Cardiac muscle cell (in vitro differentiated cells and primary cell): Measurements from ENCODE around the gene SND1. TPM values are rescaled to one million over a fixed set of nuclear protein-coding genes. Genes with fewer than 3 reads are reported as not detected.

Experiments used
- DNase-seq, 2 donors: peaks; one replicate each; pipeline versions ENCODE4 v3.0.0 to v3.0.0-alpha.2; 2010 to 2017; ENCODE audit warnings: low read depth in 1 of 2, low spot score in 1 of 2
- H3K27ac ChIP-seq: fragments of 200-600 bp; sonication (generic); 2 replicates; pipeline ENCODE4 v1.5.1; 2016
- H3K27me3 ChIP-seq: fragments of 200-600 bp; sonication (generic); 2 replicates; pipeline ENCODE4 v1.6.0; 2016; ENCODE audit warnings: control low read depth
- H3K36me3 ChIP-seq: fragments of 200-600 bp; sonication (generic); 2 replicates; pipeline ENCODE4 v1.5.1; 2016; ENCODE audit warnings: control low read depth
- H3K4me1 ChIP-seq: fragments of 200-600 bp; sonication (generic); 2 replicates; pipeline ENCODE4 v1.8.1; 2017; ENCODE audit warnings: low read depth, mild to moderate bottlenecking, mixed run types
- H3K4me3 ChIP-seq: fragments of 200-600 bp; sonication (generic); 2 replicates; pipeline ENCODE4 v1.5.1; 2016; ENCODE audit warnings: mild to moderate bottlenecking
- H3K9me3 ChIP-seq: fragments of 200-600 bp; sonication (generic); 2 replicates; pipeline ENCODE4 v1.5.1; 2017; ENCODE audit warnings: low read depth, mild to moderate bottlenecking, control low read depth
- polyA plus RNA-seq: library from polyadenylated mRNA; unstranded; fragments of >200 nt; fragmentation: Nextera tagmentation; extraction: Ambion mirVana; gene quantifications from 2 replicates; pipeline ENCODE4 v1.2.1, GENCODE V29; 2016
- total RNA-seq: library from RNA; depleted of rRNA; stranded (reverse); fragments of >200 nt; gene quantifications from 2 replicates; pipeline ENCODE4 v1.2.3, GENCODE V29; 2016
- TF ChIP-seq, protein P1 (sequence below): IDR thresholded peaks from 2 replicates; pipeline ENCODE4 v1.5.1; 2012; ENCODE audit warnings: low read depth, mild to moderate bottlenecking, low read length

Gene SND1
- total and polyA plus RNA-seq, 2 experiments from 2014 or later, result 114 to 172 TPM

DNA sequence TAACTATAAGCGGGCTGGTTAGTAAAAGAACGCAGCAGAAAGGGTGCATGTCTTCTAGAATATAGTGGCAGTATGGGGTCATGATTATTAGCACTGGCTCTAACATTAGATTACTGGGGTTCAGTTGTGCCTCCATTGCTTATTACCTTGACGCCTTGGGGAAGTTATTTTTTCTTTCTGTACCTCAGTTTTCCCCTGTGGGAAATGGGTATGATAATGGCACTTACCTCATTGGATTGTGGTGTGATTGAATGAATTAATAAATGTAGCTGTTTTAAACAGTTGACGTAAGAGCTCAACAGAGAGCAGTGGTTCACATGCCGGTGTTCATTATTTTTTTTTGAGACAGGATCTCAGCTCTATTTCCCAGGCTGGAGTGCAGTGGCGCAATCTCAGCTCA is 262.7 kb downstream of the SND1 start:
- DNase-seq, result no peak
- Histone ChIP-seq H3K27me3 (no peaks in the 10 kb centered on the region), H3K4me3 (no peak overlapping the region), H3K27ac (no peak overlapping the region), H3K4me1 (peaks cover 13% of the 10 kb centered on the region), H3K9me3 (no peaks in the 10 kb centered on the region), H3K36me3 (no peaks in the 10 kb centered on the region)
- TF ChIP-seq, protein P1, sequence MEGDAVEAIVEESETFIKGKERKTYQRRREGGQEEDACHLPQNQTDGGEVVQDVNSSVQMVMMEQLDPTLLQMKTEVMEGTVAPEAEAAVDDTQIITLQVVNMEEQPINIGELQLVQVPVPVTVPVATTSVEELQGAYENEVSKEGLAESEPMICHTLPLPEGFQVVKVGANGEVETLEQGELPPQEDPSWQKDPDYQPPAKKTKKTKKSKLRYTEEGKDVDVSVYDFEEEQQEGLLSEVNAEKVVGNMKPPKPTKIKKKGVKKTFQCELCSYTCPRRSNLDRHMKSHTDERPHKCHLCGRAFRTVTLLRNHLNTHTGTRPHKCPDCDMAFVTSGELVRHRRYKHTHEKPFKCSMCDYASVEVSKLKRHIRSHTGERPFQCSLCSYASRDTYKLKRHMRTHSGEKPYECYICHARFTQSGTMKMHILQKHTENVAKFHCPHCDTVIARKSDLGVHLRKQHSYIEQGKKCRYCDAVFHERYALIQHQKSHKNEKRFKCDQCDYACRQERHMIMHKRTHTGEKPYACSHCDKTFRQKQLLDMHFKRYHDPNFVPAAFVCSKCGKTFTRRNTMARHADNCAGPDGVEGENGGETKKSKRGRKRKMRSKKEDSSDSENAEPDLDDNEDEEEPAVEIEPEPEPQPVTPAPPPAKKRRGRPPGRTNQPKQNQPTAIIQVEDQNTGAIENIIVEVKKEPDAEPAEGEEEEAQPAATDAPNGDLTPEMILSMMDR, result no peak

- TF ChIP-seq, protein P1, result no peak
- H3K4me3 ChIP-seq, result no peak overlapping the region
- H3K27ac ChIP-seq, result no peak overlapping the region
These were observed 264.7 kb downstream of the SND1 start for GRCh38 chr7:127916735-127917134.

GRCh38 chr7:127918130-127918529 is 266.1 kb downstream of the SND1 start:
- DNase-seq, result no peak
- Histone ChIP-seq H3K9me3 (no peaks in the 10 kb centered on the region), H3K27ac (no peak overlapping the region), H3K27me3 (no peaks in the 10 kb centered on the region), H3K36me3 (no peaks in the 10 kb centered on the region), H3K4me1 (peaks cover 7% of the 10 kb centered on the region), H3K4me3 (no peak overlapping the region)
- TF ChIP-seq, protein P1, result no peak

More at GRCh38 chr7:127916735-127917134, 264.7 kb downstream of the SND1 start:
- Histone ChIP-seq H3K9me3 (no peaks in the 10 kb centered on the region), H3K36me3 (no peaks in the 10 kb centered on the region), H3K27me3 (no peaks in the 10 kb centered on the region), H3K4me1 (peaks cover 13% of the 10 kb centered on the region)
- no peak for DNase-seq

GRCh38 chr7:127920787-127921438 is 268.9 kb downstream of the SND1 start:
- peak in 1 of 2 donors; percentile 69 for DNase-seq
- no peaks in the 10 kb centered on the region for H3K9me3 ChIP-seq
- H3K27me3 ChIP-seq, result no peaks in the 10 kb centered on the region
- H3K4me3 ChIP-seq, result no peak overlapping the region
- H3K27ac ChIP-seq, result no peak overlapping the region
- H3K4me1 ChIP-seq, result no peaks in the 10 kb centered on the region
- TF ChIP-seq, protein P1, result no peak
- H3K36me3 ChIP-seq, result no peaks in the 10 kb centered on the region

- TF ChIP-seq, protein P1, result no peak
- no peak overlapping the region for H3K4me3 ChIP-seq
- no peaks in the 10 kb centered on the region for H3K36me3 ChIP-seq
- H3K9me3 ChIP-seq, result no peaks in the 10 kb centered on the region
- peaks cover 11% of the 10 kb centered on the region for H3K4me1 ChIP-seq
- no peak for DNase-seq
- no peak overlapping the region for H3K27ac ChIP-seq
- no peaks in the 10 kb centered on the region for H3K27me3 ChIP-seq
These were observed 270.7 kb downstream of the SND1 start for GRCh38 chr7:127922656-127923055.
